WI38 (cell line): Measurements from ENCODE around the gene CDA.

Source experiments
- H3K4me3 ChIP-seq: 2 replicates; pipeline ENCODE4 v1.5.1; 2011; ENCODE audit warnings: low read depth, mild to moderate bottlenecking, control low read depth, low read length
- TF ChIP-seq, protein P1 (sequence below): IDR thresholded peaks from 2 replicates; pipeline ENCODE4 v1.5.1; 2012; ENCODE audit warnings: low read depth, mild to moderate bottlenecking, control low read depth, low read length

The CDA gene

DNA sequence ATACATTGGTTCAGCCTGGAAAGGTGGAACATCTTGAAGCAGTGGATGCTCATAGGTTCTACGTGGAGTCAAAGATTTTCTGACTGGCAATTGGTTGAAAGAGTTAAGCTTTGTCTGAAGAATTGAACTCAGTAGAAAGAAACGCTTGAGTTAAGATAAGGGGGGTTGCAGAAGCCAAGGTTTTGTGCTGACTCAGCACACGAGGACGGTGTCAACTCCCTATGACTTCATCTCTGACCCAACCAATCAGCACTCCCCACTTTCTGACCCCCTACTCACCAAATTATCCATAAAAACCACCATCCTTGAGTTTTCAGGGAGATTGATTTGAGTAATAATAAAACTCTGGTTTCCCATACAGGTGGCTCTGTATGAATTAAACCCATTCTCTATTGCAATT is 41.8 kb downstream of the CDA start:
- H3K4me3 ChIP-seq = no peak overlapping the region
- TF ChIP-seq, protein P1, sequence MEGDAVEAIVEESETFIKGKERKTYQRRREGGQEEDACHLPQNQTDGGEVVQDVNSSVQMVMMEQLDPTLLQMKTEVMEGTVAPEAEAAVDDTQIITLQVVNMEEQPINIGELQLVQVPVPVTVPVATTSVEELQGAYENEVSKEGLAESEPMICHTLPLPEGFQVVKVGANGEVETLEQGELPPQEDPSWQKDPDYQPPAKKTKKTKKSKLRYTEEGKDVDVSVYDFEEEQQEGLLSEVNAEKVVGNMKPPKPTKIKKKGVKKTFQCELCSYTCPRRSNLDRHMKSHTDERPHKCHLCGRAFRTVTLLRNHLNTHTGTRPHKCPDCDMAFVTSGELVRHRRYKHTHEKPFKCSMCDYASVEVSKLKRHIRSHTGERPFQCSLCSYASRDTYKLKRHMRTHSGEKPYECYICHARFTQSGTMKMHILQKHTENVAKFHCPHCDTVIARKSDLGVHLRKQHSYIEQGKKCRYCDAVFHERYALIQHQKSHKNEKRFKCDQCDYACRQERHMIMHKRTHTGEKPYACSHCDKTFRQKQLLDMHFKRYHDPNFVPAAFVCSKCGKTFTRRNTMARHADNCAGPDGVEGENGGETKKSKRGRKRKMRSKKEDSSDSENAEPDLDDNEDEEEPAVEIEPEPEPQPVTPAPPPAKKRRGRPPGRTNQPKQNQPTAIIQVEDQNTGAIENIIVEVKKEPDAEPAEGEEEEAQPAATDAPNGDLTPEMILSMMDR = no peak

DNA sequence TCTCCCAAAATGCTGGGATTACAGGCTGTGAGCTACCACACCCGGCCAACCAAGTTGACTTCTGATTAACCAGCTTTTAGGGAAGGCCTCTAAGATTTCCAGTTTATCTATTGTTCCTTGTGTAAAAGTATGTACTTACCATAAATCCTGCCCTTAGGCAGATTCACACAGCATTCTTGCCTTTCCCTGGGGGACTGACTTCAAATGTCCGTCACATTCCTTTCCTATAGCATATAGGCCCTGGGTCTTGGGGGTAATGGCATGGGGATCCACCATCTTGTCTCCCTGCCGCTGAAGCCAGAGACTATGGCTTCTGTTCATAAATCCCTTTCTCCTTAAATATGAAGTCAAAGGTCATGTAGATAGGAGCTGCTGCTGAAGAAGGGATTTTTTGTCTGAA is 43.5 kb downstream of the CDA start:
- H3K4me3 ChIP-seq = no peak overlapping the region
- TF ChIP-seq, protein P1 = no peak

DNA sequence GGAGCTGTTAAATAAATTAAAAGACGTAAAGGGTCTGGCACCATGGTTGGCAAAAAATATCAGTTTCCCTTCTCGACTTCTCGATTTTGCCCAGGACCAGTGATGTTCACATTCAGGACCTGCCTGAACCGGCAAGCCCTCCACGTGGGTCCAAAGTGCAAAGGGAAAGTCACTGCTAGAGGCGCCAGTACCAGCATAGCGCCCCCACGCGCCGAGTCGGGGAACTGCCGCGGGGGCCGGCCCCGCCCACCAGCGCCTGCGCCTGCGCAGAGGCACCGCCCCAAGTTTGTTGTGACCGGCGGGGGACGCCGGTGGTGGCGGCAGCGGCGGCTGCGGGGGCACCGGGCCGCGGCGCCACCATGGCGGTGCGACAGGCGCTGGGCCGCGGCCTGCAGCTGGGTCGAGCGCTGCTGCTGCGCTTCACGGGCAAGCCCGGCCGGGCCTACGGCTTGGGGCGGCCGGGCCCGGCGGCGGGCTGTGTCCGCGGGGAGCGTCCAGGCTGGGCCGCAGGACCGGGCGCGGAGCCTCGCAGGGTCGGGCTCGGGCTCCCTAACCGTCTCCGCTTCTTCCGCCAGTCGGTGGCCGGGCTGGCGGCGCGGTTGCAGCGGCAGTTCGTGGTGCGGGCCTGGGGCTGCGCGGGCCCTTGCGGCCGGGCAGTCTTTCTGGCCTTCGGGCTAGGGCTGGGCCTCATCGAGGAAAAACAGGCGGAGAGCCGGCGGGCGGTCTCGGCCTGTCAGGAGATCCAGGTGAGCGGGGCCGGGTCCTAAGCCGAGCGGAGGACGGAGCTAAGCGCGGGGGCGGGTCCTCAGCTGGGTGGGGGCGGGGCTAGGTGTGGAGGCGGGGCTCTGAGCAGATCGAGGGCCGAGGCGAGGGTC is 44.5 kb downstream of the CDA start, which contains the start of gene PINK1:
TSS of gene PINK1 (plus strand) at position 269 of the 875 bp plus-strand sequence. CDS start at position 360, 91 bp downstream.
- H3K4me3 ChIP-seq = peak within 1 kb of the TSS; percentile 84
- TF ChIP-seq, protein P1 = peak; percentile 98

DNA sequence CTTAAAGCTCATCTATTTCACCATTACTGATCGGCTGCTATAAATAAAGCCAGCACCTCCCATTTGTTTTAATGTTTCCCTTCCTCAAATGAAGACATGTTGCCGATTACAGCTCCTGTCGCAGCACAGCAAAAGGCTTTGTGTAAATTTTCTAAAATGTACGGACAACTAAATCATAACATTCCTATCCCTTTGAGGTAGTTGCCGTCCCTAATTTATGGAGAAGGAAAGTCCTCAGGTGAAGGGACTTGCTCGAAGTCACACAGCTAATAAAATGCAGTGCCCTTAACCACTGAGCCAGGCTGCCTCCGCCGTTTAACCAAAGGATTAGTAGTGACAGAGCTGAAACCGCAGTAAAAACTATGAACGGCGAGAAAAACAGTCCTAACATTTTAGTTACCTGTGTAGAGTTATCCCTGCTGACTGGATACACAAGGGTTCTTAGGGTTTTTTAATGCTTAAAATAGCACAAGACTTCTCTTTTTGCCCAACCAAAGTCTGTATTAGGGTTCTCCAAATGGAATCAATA is 45.2 kb downstream of the CDA start:
- H3K4me3 ChIP-seq = peak overlapping the region; percentile 84
- TF ChIP-seq, protein P1 = no peak

DNA sequence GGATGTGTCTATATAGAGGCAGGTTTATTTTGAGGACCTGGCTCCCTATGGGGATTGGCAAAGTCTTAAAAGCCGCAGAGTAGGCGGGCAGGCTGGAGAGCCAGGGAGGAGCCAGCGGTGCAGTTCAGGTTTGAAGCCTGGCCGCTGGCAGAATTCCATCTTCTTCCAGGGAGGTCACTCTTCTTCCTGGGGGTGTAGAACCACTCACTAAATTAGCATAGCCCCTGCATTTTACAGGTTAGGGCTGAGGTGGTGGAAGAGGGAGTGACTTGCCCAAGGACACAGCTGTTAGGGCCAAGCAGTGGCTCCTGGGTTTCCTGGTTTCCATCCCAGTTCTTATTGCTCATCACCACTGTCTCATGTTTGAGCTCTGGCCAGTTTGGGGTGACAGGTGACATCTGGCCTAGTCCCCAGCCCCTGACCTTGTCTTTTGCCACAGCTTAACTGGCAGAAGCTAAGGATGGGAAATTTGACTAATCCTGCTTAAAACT is 45.7 kb downstream of the CDA start:
- peak overlapping the region; percentile 84 for H3K4me3 ChIP-seq
- TF ChIP-seq, protein P1 = no peak

DNA sequence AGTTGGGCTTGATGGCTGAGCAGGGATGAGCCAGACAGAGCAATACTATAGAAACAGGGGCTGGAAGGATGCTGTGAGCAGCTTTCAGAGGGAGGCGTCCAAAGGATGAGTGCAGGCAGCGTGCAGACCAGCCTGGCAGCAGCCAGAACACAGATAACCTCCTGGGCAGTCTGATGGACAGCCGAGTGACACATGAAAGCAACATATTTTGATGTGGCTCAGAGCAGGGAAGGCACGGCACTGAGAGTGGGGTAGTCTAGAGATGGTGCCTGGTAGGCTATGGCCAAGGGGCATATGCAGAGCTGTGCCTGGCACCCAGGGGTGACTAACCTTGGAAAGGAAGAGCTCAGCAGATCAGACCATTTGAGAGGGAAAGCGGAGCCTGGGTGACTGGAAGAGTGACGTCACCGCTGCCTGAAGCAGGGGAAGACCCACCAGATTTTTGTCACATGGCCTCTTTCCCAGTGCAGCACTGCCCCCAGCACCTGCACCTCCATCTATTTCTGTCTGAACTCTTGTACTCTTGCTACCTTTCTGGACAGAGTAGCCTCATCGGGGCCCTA is 48.0 kb downstream of the CDA start:
- TF ChIP-seq, protein P1 = no peak
- H3K4me3 ChIP-seq = no peak overlapping the region

DNA sequence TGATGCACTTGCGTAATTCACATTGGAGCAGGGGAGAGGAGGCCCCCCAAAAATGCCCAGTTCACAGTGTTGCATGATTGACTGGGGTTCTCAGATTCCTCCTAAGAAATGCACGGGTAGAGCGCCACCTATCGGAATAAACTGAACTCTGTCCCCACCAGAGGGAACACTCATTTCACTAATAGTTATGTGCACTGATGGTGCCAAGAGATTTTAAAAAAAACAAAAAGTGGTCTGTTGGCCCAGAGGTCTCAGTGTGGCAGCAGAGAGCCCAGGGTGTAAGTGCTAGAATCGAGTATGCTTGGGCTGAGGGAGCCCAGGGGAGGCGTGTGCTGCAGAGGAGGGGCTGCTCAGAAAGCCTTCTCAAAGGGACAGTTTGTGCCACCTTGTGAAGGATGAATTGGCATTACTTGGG is 51.3 kb downstream of the CDA start:
- TF ChIP-seq, protein P1 = peak; percentile 68
- no peak overlapping the region for H3K4me3 ChIP-seq
